IPS DF 6.9 (cell line): ENCODE results near the gene HHIPL1.
A peak's percentile ranks its signal among the peaks of the same experiment; 100 is the strongest.

Source experiments
- DNase-seq: peaks from one replicate; pipeline ENCODE4 v3.0.0-alpha.2; 2013; ENCODE audit warnings: low read depth, low spot score
- H3K27ac ChIP-seq: one replicate; pipeline ENCODE4 v1.5.1; 2013; ENCODE audit warnings: low read length, control low read depth
- H3K27me3 ChIP-seq: 2 replicates; pipeline ENCODE4 v1.6.1; 2013; ENCODE audit warnings: mild to moderate bottlenecking, low read length; ENCODE audit not compliant: control insufficient read depth, insufficient read depth
- H3K36me3 ChIP-seq: 2 replicates; pipeline ENCODE4 v1.6.1; 2013; ENCODE audit warnings: low read length; ENCODE audit not compliant: control insufficient read depth, insufficient read depth
- H3K4me1 ChIP-seq: 2 replicates; pipeline ENCODE4 v1.6.1; 2013; ENCODE audit warnings: low read length; ENCODE audit not compliant: control insufficient read depth, insufficient read depth
- H3K4me3 ChIP-seq: 2 replicates; pipeline ENCODE4 v1.5.1; 2013; ENCODE audit warnings: mild to moderate bottlenecking, low read length
- H3K9me3 ChIP-seq: 2 replicates; pipeline ENCODE4 v1.6.1; 2013; ENCODE audit warnings: low read length, inconsistent platforms; ENCODE audit not compliant: control insufficient read depth, insufficient read depth
- WGBS: extraction: QIAGEN DNeasy Blood & Tissue Kit; methylation state at CpG from one replicate; pipeline ENCODE4 v1.1.7; 2013; ENCODE audit warnings: mixed read lengths, missing lambda C conversion rate; ENCODE audit not compliant: insufficient read length, insufficient coverage; 5-methylcytosine and 5-hydroxymethylcytosine counted together

Gene HHIPL1

GRCh38 chr14:99649643-99650042, 4.7 kb downstream of the HHIPL1 start:
- Histone ChIP-seq H3K4me3 (no peak overlapping the region), H3K36me3 (no peaks in the 10 kb centered on the region), H3K27me3 (peaks cover 2% of the 10 kb centered on the region; the same call in 1 of the 2 replicates), H3K4me1 (peaks cover 3% of the 10 kb centered on the region; the same call in 1 of the 2 replicates), H3K9me3 (no peaks in the 10 kb centered on the region), H3K27ac (no peak overlapping the region)
- no peak for DNase-seq
- no CpG with 5 or more reads among the region's 8 CpGs for WGBS

- WGBS: no CpG with 5 or more reads among the region's 9 CpGs
- H3K4me3 ChIP-seq: no peak overlapping the region
- H3K36me3 ChIP-seq: no peaks in the 10 kb centered on the region
- no peak for DNase-seq
- peaks cover 2% of the 10 kb centered on the region; the same call in 1 of the 2 replicates for H3K27me3 ChIP-seq
- H3K9me3 ChIP-seq: no peaks in the 10 kb centered on the region
- no peak overlapping the region for H3K27ac ChIP-seq
- H3K4me1 ChIP-seq: peaks cover 3% of the 10 kb centered on the region; the same call in 1 of the 2 replicates
Observed at GRCh38 chr14:99650189-99650588, 5.3 kb downstream of the HHIPL1 start.

GRCh38 chr14:99651953-99652746, 7.2 kb downstream of the HHIPL1 start:
- H3K27me3 ChIP-seq: no peaks in the 10 kb centered on the region
- H3K4me1 ChIP-seq: no peaks in the 10 kb centered on the region
- H3K27ac ChIP-seq: no peak overlapping the region
- WGBS: no CpG with 5 or more reads among the region's 32 CpGs
- no peaks in the 10 kb centered on the region for H3K9me3 ChIP-seq
- no peaks in the 10 kb centered on the region for H3K36me3 ChIP-seq
- DNase-seq: no peak
- no peak overlapping the region for H3K4me3 ChIP-seq

GRCh38 chr14:99654235-99654985, 9.5 kb downstream of the HHIPL1 start:
- Histone ChIP-seq H3K9me3 (no peaks in the 10 kb centered on the region), H3K4me3 (no peak overlapping the region), H3K4me1 (no peaks in the 10 kb centered on the region), H3K36me3 (no peaks in the 10 kb centered on the region), H3K27ac (no peak overlapping the region), H3K27me3 (peaks cover 3% of the 10 kb centered on the region; the same call in 1 of the 2 replicates)
- WGBS: no CpG with 5 or more reads among the region's 7 CpGs
- DNase-seq: no peak

GRCh38 chr14:99655521-99655920, 10.6 kb downstream of the HHIPL1 start:
- WGBS: no CpG with 5 or more reads among the region's 4 CpGs
- Histone ChIP-seq H3K4me1 (peaks cover 2% of the 10 kb centered on the region), H3K36me3 (no peaks in the 10 kb centered on the region), H3K9me3 (no peaks in the 10 kb centered on the region), H3K27me3 (peaks cover 5% of the 10 kb centered on the region; the same call in 1 of the 2 replicates), H3K27ac (no peak overlapping the region), H3K4me3 (no peak overlapping the region)
- DNase-seq: no peak

- no peak for DNase-seq
- Histone ChIP-seq H3K9me3 (no peaks in the 10 kb centered on the region), H3K4me3 (no peak overlapping the region), H3K27me3 (peaks cover 5% of the 10 kb centered on the region; the same call in 1 of the 2 replicates), H3K36me3 (no peaks in the 10 kb centered on the region), H3K27ac (no peak overlapping the region), H3K4me1 (peaks cover 7% of the 10 kb centered on the region)
- no CpG with 5 or more reads among the region's 5 CpGs for WGBS
Observed at GRCh38 chr14:99656171-99656570, 11.2 kb downstream of the HHIPL1 start.

- Histone ChIP-seq H3K27me3 (peaks cover 5% of the 10 kb centered on the region; the same call in 1 of the 2 replicates), H3K36me3 (no peaks in the 10 kb centered on the region), H3K4me1 (peaks cover 7% of the 10 kb centered on the region), H3K4me3 (no peak overlapping the region), H3K9me3 (no peaks in the 10 kb centered on the region), H3K27ac (no peak overlapping the region)
- no CpG with 5 or more reads among the region's 1 CpG for WGBS
- no peak for DNase-seq
Observed at GRCh38 chr14:99657645-99658155, 12.8 kb downstream of the HHIPL1 start.

GRCh38 chr14:99658218-99658845, 13.4 kb downstream of the HHIPL1 start:
- Histone ChIP-seq H3K4me3 (no peak overlapping the region), H3K4me1 (peaks cover 9% of the 10 kb centered on the region), H3K36me3 (no peaks in the 10 kb centered on the region), H3K27me3 (peaks cover 5% of the 10 kb centered on the region; the same call in 1 of the 2 replicates), H3K9me3 (no peaks in the 10 kb centered on the region), H3K27ac (no peak overlapping the region)
- no peak for DNase-seq
- WGBS: no CpG with 5 or more reads among the region's 15 CpGs

- no peak overlapping the region for H3K27ac ChIP-seq
- no CpG with 5 or more reads among the region's 58 CpGs for WGBS
- H3K4me1 ChIP-seq: peaks cover 13% of the 10 kb centered on the region
- H3K4me3 ChIP-seq: peak overlapping the region; percentile 60; the same call in 1 of the 2 replicates
- H3K9me3 ChIP-seq: no peaks in the 10 kb centered on the region
- no peak for DNase-seq
- H3K27me3 ChIP-seq: peaks cover 5% of the 10 kb centered on the region; the same call in 1 of the 2 replicates
- H3K36me3 ChIP-seq: no peaks in the 10 kb centered on the region
Observed at GRCh38 chr14:99659333-99659741, 14.4 kb downstream of the HHIPL1 start.

GRCh38 chr14:99660006-99660566, 15.2 kb downstream of the HHIPL1 start:
- no CpG with 5 or more reads among the region's 37 CpGs for WGBS
- peaks cover 5% of the 10 kb centered on the region; the same call in 1 of the 2 replicates for H3K27me3 ChIP-seq
- no peaks in the 10 kb centered on the region for H3K9me3 ChIP-seq
- H3K27ac ChIP-seq: no peak overlapping the region
- peaks cover 15% of the 10 kb centered on the region for H3K4me1 ChIP-seq
- peak overlapping the region; percentile 20; the same call in 1 of the 2 replicates for H3K4me3 ChIP-seq
- DNase-seq: no peak
- H3K36me3 ChIP-seq: no peaks in the 10 kb centered on the region
